ENCODE data around the gene CDK19.
"Not testable (repeated sequence)": the region's sequence is repeated elsewhere in the genome, so short reads cannot be mapped to it uniquely, and the experiment has no call there.

CDK19 gene

GRCh38 chr6:110813338-110814101 is 1.7 kb downstream of the CDK19 start:
- DNase-seq (ENCODE audit: low spot score), result no peak

GRCh38 chr6:110812719-110813118 is 2.5 kb downstream of the CDK19 start:
- DNase-seq (ENCODE audit: low spot score), result no peak

DNA sequence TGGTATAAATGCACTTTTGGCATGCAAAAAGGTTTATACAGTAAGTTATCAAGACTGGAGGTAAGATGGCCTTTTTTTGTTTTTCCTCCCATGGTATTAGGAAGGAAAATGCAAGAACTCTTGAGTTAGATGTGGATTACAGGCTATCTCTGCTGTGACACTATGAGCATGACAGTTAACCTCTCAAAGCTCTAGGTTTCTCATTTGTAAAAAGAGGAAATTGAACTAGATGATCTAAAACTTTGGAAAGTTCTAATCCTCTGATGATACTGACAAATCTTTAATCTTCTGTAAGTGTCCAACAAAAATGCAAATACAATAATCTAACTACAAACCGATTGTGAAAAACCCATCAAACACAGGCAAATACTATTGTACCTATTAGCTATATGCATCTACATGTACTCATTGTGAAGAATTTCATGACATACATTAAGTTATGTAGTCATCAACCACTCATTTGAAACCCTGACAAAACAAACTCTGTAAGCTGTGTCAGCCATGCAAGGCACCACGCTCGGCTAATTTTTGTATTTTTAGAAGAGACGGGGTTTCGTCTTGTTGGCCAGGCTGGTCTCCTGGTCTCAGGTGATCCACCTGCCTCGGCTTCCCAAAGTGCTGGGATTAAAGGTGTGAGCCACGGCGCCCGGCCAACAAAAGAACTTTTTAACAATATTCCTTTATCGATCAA is 4.2 kb downstream of the CDK19 start:
- DNase-seq (ENCODE audit: low spot score), result no peak

- DNase-seq (ENCODE audit: low spot score), result no peak
Measured at GRCh38 chr6:110809792-110810191, 5.5 kb downstream of the CDK19 start.

DNA sequence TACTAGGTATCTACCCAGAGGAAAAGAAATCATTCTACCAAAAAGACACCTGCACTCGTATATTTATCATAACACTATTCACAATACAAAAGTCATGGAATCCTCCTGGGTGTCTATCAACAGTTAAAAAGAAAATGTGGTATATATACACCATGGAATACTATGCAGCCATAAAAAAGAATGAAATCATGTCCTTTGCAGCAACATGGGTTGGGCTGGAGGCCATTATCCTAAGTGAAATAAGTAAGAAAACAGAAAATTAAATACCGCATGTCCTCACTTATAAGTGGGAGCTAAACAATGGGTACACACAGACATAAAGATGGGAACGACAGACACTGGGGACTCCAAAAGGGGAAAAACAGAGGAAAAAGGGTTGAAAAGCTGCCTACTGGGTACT is 13.1 kb downstream of the CDK19 start:
- not testable (repeated sequence) for DNase-seq (ENCODE audit: low spot score)

DNA sequence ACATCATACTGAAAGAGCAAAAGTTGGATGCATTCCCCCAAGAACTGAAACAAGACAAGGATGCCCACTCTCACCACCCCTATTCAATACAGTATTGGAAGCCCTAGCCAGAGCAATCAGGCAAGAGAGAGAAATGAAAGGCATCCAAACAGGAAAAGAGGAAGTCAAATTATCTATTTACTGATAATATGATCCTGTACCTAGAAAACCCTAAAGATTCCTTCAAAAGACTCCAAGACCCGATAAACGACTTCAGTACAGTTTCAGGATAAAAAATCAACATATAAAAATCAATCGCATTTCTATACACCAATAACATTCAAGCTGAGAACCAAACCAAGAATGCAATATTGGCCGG is 14.5 kb downstream of the CDK19 start:
- no peak for DNase-seq (ENCODE audit: low spot score)

- DNase-seq (ENCODE audit: low spot score), result no peak
Measured at GRCh38 chr6:110800196-110800838, 15.0 kb downstream of the CDK19 start.

DNA sequence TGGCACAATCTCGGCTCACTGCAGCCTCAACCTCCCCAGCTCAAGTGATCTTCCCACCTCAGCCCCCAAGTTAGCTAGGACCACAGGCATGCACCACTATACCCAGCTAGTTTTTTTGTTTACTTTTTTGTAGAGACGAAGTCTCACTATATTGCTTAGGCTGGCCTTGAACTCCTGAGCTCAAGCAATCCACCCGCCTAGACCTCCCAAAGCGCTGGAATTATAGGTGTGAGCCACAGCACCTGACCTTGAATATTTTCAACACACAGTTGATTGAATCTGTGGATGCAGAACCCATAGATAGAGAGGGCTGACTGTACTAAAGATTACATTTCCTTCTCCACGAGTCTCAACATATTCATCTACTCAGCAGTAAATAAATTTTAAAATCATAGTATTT is 15.6 kb downstream of the CDK19 start:
- DNase-seq (ENCODE audit: low spot score), result no peak

GRCh38 chr6:110799189-110799588 is 16.1 kb downstream of the CDK19 start:
- DNase-seq (ENCODE audit: low spot score), result no peak

- no peak for DNase-seq (ENCODE audit: low spot score)
Measured at GRCh38 chr6:110795271-110795670, 20.0 kb downstream of the CDK19 start.

DNA sequence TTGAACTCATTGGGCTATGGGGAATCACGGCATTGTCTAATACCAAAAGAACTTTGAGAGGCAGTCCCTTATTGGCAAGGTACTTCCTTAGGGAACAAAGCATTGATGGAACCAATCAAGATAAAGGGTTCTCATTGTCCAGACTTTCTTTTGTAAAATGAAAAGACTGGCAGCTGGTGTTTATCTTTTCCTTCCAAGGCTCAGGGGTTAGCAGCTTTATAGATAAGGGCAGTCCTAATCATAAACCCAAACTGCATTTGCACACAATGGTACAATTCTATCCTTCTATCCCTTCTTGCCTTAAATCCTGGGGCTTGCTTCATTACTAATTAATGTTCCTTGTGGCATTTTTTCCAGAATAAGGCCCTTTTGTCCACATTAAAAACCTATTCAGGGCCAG is 28.6 kb downstream of the CDK19 start:
- no peak for DNase-seq (ENCODE audit: low spot score)

DNA sequence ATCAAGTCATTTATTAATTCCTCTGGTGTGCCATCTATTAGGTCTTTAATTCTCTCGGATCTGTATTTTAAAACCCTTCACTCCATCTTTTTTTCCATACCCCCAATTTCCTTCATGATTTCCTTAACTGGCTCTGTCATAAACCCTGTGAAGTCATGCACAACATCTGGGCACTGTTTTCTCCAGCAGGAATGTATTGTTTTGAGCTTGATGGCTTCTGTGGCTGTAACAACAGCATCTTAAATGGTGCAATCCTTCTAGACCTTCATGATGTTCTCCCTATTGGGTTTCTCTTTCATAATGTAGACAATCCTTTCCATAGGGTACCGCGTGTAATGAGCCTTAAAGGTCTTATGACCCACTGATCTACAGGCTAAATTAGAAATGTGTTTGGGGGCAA is 29.0 kb downstream of the CDK19 start:
- DNase-seq (ENCODE audit: low spot score), result no peak

DNA sequence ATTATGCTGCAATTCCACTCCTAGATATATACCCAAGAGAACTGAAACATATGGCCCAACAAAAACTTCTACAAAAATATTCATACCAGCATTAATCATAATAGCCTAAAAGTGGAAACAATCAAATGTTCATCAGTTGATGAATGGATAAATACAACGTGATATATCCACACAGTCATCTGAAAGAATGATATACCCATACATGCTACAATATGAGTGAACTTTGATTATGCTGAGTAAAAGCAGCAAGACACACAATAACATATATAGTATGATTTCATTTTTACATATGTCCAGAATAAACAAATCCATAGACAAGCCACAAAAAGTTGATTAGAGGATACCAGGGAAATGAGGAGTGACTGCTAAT is 30.7 kb downstream of the CDK19 start:
- no peak for DNase-seq (ENCODE audit: low spot score)

DNA sequence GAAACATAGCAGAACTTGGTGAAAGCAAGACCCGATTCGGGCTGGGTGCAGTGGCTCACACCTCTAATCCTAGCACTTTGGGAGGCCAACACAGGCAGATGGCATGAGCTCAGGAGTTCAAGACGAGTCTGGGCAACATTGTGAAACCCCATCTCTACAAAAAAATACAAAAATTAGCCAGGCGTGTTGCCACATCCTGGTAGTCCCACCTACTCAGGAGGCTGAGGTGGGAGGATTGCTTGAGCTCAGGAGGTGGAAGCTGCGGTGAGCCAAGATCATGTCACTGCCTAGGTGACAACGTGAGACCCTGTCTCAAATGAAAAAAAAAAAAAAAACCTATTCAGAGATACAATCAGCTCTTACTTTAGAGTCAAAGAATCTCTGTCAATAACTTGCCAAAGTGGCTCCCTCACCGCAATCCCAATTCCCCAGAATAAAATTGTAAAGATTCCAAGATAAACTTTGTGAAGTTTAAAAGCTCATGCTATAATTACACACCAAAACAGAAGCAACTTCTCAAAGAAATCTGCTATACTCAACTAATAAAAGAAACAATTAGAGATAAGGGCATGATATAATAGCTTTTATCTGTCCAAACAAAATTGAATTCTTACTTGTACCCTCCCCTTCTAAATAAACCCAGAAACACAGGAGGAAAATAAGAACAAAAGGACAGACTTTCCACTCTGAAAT is 33.6 kb downstream of the CDK19 start:
- no peak for DNase-seq (ENCODE audit: low spot score)

DNA sequence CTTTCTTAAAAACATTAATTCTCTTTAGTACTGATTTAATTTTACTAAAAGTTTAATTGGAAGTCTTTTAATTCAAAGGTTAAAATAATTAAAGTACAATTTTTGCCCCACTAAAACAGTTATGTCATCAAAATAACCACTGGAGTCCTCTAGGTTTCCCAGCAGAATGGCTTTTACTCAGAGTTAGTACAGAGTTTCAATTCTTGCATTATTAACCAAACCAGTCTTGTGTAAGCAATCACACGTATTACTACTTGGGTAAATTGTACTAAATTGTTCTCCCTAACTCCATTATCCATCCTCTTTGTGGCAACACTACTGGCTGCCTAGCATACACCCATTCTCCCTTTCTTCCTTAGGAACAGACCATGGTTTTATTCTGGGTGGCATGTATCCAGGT is 36.9 kb downstream of the CDK19 start:
- no peak for DNase-seq (ENCODE audit: low spot score)

DNA sequence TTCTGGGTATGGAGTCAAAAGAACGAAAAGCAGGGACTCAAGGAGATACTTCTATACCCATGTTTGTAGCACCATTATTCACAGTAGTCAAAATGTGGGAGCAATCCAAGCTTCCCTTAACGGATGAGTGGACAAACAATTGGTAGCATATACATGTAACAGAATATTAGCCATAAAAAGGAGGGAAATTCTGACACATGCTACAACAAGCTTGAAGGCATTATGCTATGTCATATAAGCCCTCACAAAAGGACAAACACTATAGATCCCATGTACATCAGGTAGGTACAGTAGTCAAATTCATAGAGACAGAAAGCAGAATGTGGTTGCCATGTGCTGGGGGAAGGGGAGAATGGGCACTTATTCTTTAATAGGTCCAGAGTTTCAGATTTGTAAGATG is 37.6 kb downstream of the CDK19 start:
- DNase-seq (ENCODE audit: low spot score), result no peak

- no peak for DNase-seq (ENCODE audit: low spot score)
Measured at GRCh38 chr6:110776413-110776812, 38.9 kb downstream of the CDK19 start.

- no peak for DNase-seq (ENCODE audit: low spot score)
Measured at GRCh38 chr6:110769923-110770322, 45.3 kb downstream of the CDK19 start.

- DNase-seq (ENCODE audit: low spot score), result no peak
Measured at GRCh38 chr6:110768057-110768456, 47.2 kb downstream of the CDK19 start.

DNA sequence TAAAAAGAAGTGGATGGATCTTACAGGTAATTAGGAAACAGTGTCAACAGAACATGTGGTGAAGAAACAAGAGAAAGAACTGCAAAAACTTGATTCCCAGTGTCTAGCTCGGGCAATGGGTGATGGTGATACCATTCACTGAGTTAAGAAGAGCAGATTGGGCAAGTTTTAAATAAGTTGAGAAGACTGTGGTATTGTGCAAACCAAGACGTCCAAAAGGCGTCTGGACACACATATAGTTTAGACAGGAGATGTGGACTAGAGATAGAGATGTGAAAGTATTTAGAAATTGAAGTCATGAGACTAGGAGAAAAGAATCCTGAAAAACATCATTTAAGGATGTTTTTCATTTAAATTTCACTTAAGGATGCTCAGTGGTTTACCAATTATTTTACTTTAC is 53.9 kb downstream of the CDK19 start:
- DNase-seq (ENCODE audit: low spot score), result no peak

DNA sequence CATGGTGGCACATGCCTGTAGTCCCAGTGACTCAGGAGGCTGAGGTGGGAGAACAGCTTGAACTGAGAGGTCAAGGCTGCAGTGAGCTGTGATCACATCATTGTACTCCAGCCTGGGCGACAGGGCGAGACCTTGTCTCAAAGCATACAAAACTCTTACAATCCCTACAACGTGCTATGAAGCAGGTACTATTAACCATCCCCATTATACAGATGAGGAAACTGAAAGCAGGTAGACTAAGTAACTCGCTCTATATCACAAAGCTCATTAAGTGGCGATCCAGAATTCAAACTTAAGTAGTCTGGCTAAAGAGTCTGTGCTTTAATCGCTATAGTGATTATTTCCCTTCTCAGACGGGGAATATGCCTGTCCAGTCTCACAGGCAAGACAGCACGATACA is 54.7 kb downstream of the CDK19 start:
- no peak for DNase-seq (ENCODE audit: low spot score)

DNA sequence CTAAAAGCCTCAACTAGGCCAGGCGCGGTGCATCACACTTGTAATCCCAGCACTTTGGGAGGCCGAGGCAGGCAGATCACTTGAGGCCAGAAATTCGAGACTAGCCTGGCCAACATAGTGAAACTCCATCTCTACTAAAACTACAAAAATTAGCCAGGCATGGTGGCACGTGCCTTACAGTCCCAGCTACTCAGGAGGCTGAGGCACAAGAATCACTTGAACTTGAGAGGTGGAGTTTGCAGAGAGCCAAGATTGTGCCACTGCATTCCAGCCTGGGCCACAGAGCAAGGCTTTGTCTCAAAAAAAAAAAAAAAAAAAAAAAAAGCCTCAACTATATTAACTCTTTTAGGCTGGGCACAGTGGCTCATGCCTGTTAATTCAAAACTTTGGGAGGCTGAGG is 55.2 kb downstream of the CDK19 start:
- not testable (repeated sequence) for DNase-seq (ENCODE audit: low spot score)

DNA sequence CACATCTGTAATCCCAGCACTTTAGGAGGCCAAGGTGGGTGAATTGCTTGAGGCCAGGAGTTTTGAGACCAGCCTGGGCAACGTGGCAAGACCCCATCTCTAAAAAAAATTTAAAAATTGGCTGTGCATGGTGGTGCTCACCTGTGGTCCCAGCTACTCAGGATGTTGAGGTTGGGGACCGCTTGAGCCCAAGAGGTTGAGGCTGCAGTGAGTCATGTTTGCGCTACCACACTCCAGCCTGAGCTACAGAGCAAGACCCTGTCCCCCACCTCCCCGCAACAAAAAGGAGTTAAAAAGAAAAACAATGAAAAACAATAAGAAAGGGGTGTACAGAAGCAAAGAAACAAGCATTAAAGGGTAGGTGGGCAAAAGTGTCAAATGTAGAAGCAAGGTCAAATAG is 57.3 kb downstream of the CDK19 start:
- DNase-seq (ENCODE audit: low spot score), result no peak

Data from RKO (cell line).